ENCODE measurements around the gene SERPINC1. TPM values are rescaled to one million over a fixed set of nuclear protein-coding genes. Genes with fewer than 3 reads are reported as not detected.
"Not testable (repeated sequence)": the region's sequence is repeated elsewhere in the genome, so short reads cannot be mapped to it uniquely, and the experiment has no call there.

The SERPINC1 gene
- total RNA-seq, 1 donor from 2014 or later: not detected

DNA sequence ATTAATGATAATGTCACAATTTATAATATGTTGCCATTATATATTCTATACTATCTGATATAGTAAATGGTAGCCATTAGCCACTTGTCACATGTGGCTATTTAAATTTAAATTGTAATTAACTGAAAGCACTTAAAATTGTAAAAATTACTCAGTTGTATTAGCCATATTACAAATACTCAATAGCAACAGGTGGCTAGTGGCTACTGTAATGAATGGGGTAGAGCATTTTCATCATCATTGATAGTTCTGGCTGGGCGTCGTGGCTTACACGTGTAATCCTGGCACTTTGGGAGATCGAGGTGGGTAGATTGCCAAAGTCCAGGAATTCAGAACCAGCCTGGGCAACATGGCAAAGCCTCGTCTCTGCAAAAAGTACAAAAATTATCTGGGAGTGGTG is 32.4 kb downstream of the SERPINC1 start:
- no peak for DNase-seq (ENCODE audit: low spot score, unreplicated experiment)
- TF ChIP-seq, protein P1, sequence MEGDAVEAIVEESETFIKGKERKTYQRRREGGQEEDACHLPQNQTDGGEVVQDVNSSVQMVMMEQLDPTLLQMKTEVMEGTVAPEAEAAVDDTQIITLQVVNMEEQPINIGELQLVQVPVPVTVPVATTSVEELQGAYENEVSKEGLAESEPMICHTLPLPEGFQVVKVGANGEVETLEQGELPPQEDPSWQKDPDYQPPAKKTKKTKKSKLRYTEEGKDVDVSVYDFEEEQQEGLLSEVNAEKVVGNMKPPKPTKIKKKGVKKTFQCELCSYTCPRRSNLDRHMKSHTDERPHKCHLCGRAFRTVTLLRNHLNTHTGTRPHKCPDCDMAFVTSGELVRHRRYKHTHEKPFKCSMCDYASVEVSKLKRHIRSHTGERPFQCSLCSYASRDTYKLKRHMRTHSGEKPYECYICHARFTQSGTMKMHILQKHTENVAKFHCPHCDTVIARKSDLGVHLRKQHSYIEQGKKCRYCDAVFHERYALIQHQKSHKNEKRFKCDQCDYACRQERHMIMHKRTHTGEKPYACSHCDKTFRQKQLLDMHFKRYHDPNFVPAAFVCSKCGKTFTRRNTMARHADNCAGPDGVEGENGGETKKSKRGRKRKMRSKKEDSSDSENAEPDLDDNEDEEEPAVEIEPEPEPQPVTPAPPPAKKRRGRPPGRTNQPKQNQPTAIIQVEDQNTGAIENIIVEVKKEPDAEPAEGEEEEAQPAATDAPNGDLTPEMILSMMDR (IDR thresholded peaks at IDR 0.05; ENCODE audit: unreplicated experiment): no peak
- H3K27me3 Mint-ChIP-seq: no peaks in the 10 kb centered on the region
- H3K27ac Mint-ChIP-seq: no peak overlapping the region
- H3K36me3 Mint-ChIP-seq (ENCODE audit: insufficient read depth): peaks cover 7% of the 10 kb centered on the region
- H3K4me1 Mint-ChIP-seq (ENCODE audit: low read depth): no peaks in the 10 kb centered on the region
- H3K4me3 Mint-ChIP-seq (ENCODE audit: low read depth): no peak overlapping the region
- H3K9me3 Mint-ChIP-seq (ENCODE audit: low read depth): no peaks in the 10 kb centered on the region

DNA sequence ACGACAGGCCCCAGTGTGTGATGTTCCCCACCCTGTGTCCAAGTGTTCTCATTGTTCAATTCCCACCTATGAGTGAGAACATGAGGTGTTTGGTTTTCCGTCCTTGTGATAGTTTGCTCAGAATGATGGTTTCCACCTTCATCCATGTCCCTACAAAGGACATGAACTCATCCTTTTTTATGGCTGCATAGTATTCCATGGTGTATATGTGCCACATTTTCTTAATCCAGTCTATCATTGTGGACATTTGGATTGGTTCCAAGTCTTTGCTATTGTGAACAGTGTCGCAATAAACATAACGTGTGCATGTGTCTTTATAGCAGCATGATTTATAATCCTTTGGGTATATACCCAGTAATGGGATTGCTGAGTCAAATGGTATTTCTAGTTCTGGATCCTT is 36.0 kb downstream of the SERPINC1 start:
- not testable (repeated sequence) for H3K27ac Mint-ChIP-seq; H3K9me3 Mint-ChIP-seq (ENCODE audit: low read depth)

DNA sequence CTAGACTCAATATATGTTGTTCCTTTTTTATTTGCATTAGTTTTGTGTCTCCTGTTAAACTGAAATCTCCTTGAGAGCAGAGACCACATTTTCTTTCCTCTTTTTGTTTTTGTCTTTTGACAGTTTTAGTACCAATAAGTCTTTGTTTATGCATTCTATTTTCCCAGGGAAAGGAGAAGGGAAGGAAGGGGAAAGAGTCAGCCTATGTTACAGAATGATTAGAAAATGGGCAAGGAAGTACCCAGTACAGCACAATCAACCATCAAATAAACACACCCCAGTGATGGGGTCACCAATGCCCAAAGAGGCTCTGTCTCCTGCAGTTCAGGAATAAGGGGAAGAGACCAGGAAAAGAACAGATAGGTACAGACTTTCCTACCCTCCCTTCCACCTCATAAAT is 38.9 kb downstream of the SERPINC1 start:
- Mint-ChIP-seq H3K4me3 (ENCODE audit: low read depth) (no peak overlapping the region), H3K36me3 (ENCODE audit: insufficient read depth) (peaks cover 21% of the 10 kb centered on the region), H3K27ac (no peak overlapping the region), H3K4me1 (ENCODE audit: low read depth) (peaks cover 2% of the 10 kb centered on the region), H3K27me3 (no peaks in the 10 kb centered on the region), H3K9me3 (ENCODE audit: low read depth) (no peaks in the 10 kb centered on the region)
- no peak for DNase-seq (ENCODE audit: low spot score, unreplicated experiment)
- TF ChIP-seq, protein P1 (IDR thresholded peaks at IDR 0.05; ENCODE audit: unreplicated experiment): no peak

More for the DNA sequence above, 36.0 kb downstream of the SERPINC1 start:
- not testable (repeated sequence) for H3K4me3 Mint-ChIP-seq (ENCODE audit: low read depth); DNase-seq (ENCODE audit: low spot score, unreplicated experiment); H3K4me1 Mint-ChIP-seq (ENCODE audit: low read depth); H3K27me3 Mint-ChIP-seq
- H3K36me3 Mint-ChIP-seq (ENCODE audit: insufficient read depth): peaks cover 11% of the 10 kb centered on the region

DNA sequence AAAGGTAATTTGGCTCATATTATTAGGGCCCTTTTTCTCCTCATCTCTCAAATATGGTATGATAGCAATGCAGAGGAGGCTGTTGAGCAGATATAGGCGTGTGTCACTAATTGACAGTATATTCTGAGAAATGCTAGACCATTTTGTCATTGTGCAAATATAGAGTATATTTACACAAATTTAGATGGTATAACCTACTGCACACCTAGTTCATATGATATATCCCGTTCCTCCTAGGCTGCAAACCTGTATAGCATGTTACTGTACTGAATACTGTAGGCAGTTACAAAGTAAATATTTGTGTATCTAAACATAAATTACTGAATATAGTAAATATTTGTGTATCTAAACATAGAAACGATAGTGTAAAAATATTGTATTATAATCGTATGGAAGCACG is 40.4 kb downstream of the SERPINC1 start:
- H3K36me3 Mint-ChIP-seq (ENCODE audit: insufficient read depth): peaks cover 22% of the 10 kb centered on the region
- H3K27ac Mint-ChIP-seq: no peak overlapping the region
- H3K4me3 Mint-ChIP-seq (ENCODE audit: low read depth): no peak overlapping the region
- no peaks in the 10 kb centered on the region for H3K27me3 Mint-ChIP-seq
- DNase-seq (ENCODE audit: low spot score, unreplicated experiment): no peak
- TF ChIP-seq, protein P1 (IDR thresholded peaks at IDR 0.05; ENCODE audit: unreplicated experiment): no peak
- peaks cover 2% of the 10 kb centered on the region for H3K4me1 Mint-ChIP-seq (ENCODE audit: low read depth)
- H3K9me3 Mint-ChIP-seq (ENCODE audit: low read depth): no peaks in the 10 kb centered on the region

DNA sequence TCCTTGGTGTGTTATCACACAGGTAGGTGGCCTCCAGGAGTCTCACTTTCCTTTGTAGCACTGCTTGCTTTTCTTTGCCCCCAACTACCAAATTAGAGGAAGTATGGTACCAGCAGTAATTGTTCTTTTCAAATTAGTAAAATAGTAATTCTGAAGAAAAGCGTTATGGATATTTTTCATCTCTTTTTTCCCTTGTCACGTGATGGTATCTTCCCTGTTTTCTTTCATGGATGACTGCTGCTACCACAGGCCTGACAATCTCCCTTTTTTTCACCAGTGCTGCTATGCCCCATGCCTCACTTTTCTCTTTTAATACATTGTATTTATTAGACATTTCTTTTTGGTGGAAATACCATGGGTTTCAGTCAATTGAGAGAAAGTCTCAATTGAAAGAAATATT is 45.6 kb downstream of the SERPINC1 start:
- Mint-ChIP-seq H3K27ac (no peak overlapping the region), H3K4me1 (ENCODE audit: low read depth) (peaks cover 15% of the 10 kb centered on the region), H3K36me3 (ENCODE audit: insufficient read depth) (peaks cover 25% of the 10 kb centered on the region), H3K27me3 (no peaks in the 10 kb centered on the region), H3K9me3 (ENCODE audit: low read depth) (no peaks in the 10 kb centered on the region), H3K4me3 (ENCODE audit: low read depth) (no peak overlapping the region)
- TF ChIP-seq, protein P1 (IDR thresholded peaks at IDR 0.05; ENCODE audit: unreplicated experiment): no peak
- DNase-seq (ENCODE audit: low spot score, unreplicated experiment): no peak

DNA sequence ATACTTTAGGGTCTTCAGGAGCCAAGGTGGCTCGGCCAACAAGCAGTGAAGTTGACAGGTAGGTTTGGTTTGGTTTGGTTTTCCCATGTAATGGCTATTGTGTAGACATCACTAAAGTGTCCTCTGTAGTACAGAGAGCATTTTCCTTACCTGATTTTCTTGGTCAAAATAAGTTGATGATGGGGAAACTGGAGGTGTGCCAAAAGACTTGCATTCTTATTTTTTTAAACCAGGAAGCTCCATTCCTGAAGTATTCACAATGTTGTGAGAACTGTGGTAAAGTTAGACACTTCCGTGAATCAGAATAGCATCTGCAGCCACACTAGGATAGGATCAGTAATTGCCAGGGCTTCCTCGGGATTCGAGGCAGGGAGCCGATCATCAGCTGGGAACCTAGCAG is 46.0 kb downstream of the SERPINC1 start:
- H3K36me3 Mint-ChIP-seq (ENCODE audit: insufficient read depth): peaks cover 29% of the 10 kb centered on the region
- H3K4me3 Mint-ChIP-seq (ENCODE audit: low read depth): no peak overlapping the region
- H3K9me3 Mint-ChIP-seq (ENCODE audit: low read depth): no peaks in the 10 kb centered on the region
- TF ChIP-seq, protein P1 (IDR thresholded peaks at IDR 0.05; ENCODE audit: unreplicated experiment): no peak
- no peak for DNase-seq (ENCODE audit: low spot score, unreplicated experiment)
- no peak overlapping the region for H3K27ac Mint-ChIP-seq
- no peaks in the 10 kb centered on the region for H3K27me3 Mint-ChIP-seq
- peaks cover 19% of the 10 kb centered on the region for H3K4me1 Mint-ChIP-seq (ENCODE audit: low read depth)
